Measurements from ENCODE around the gene LRRFIP2.
"Not testable (repeated sequence)": the region's sequence is repeated elsewhere in the genome, so short reads cannot be mapped to it uniquely, and the experiment has no call there.

The LRRFIP2 gene, protein sequence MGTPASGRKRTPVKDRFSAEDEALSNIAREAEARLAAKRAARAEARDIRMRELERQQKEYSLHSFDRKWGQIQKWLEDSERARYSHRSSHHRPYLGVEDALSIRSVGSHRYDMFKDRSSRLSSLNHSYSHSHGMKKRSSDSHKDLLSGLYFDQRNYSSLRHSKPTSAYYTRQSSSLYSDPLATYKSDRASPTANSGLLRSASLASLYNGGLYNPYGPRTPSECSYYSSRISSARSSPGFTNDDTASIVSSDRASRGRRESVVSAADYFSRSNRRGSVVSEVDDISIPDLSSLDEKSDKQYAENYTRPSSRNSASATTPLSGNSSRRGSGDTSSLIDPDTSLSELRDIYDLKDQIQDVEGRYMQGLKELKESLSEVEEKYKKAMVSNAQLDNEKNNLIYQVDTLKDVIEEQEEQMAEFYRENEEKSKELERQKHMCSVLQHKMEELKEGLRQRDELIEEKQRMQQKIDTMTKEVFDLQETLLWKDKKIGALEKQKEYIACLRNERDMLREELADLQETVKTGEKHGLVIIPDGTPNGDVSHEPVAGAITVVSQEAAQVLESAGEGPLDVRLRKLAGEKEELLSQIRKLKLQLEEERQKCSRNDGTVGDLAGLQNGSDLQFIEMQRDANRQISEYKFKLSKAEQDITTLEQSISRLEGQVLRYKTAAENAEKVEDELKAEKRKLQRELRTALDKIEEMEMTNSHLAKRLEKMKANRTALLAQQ

GRCh38 chr3:37174532-37175126 is at the start of gene LRRFIP2:
Gene LRRFIP2 (minus strand): TSS chr3:37174582. CDS start chr3:37148983, 25,599 bp downstream.
- DNase-seq, result no peak

GRCh38 chr3:37223576-37223975 is 49.2 kb upstream of the LRRFIP2 start:
- DNase-seq, result no peak

GRCh38 chr3:37223141-37223558 is 48.8 kb upstream of the LRRFIP2 start:
- no peak for DNase-seq

- not testable (repeated sequence) for DNase-seq
These were observed 48.2 kb upstream of the LRRFIP2 start for GRCh38 chr3:37222542-37222941.

GRCh38 chr3:37221407-37221806 is 47.0 kb upstream of the LRRFIP2 start:
- no peak for DNase-seq

- peak; percentile 22 for DNase-seq
These were observed 44.9 kb upstream of the LRRFIP2 start for GRCh38 chr3:37219266-37219665.

GRCh38 chr3:37218206-37218605 is 43.8 kb upstream of the LRRFIP2 start:
- peak; percentile 13 for DNase-seq

- DNase-seq, result no peak
These were observed 42.9 kb upstream of the LRRFIP2 start for GRCh38 chr3:37217098-37217849.

DNA sequence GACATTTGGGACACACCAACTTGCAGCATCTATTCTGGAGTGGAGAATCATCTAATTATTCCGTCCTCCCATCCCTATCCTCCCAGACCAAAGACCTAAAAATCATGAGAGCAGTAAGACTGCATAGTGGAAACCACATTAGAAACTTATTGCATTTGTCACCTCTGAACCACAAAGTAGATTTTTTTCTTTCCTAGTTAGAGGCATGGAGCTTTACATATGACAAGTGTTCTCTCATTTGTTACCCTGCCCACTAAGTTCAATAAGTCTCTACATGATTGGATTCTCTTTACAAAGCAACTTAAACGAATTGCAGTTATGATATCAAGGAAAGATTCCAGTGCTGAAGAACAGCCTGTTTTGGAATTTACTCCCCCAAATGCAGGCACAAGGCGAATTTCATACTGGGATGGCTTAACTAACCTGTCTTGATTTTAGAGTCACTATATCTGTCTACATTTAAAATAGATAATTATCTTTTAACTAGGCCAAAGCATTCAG is 42.3 kb upstream of the LRRFIP2 start:
- DNase-seq, result no peak

GRCh38 chr3:37214076-37214475 is 39.7 kb upstream of the LRRFIP2 start:
- no peak for DNase-seq

- no peak for DNase-seq
These were observed 35.8 kb upstream of the LRRFIP2 start for GRCh38 chr3:37210230-37210629.

GRCh38 chr3:37208576-37208975 is 34.2 kb upstream of the LRRFIP2 start:
- DNase-seq, result not testable (repeated sequence)

DNA sequence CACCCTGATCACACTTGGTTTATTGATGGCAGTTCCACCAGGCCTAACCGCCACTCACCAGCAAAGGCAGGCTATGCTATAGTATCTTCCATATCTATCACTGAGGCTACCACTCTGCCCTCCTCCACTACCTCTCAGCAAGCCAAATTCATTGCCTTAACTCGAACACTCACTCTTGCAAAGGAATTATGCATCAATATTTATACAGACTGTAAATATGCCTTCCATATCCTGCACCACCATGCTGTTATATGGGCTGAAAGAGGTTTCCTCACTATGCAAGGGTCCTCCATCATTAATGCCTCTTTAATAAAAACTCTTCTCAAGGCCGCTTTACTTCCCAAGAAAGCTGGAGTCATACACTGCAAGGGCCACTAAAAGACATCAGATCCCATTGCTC is 33.6 kb upstream of the LRRFIP2 start:
- not testable (repeated sequence) for DNase-seq

GRCh38 chr3:37206041-37206440 is 31.7 kb upstream of the LRRFIP2 start:
- not testable (repeated sequence) for DNase-seq

GRCh38 chr3:37204314-37204713 is 29.9 kb upstream of the LRRFIP2 start:
- DNase-seq, result no peak

DNA sequence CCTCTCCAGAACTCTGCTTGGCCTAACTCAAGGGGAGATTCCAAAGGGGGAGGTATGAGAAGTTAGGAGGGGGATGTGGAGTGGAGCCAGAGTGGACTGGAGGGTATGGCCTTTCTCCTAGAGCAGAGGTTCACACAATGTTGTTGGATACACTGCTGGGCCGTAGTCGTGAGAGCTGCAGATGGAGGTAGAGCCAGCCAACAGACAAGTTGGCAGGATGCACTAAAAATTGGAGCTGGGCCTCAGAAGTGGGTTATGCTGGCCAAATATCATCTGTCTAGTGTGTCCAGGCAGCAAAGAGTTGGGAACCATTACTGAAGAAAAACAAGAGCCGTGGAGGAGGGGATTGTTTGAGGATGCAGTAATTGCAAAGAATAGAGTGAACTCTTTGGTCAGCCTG is 27.7 kb upstream of the LRRFIP2 start:
- DNase-seq, result no peak

- DNase-seq, result no peak
These were observed 25.8 kb upstream of the LRRFIP2 start for GRCh38 chr3:37200141-37200540.

DNA sequence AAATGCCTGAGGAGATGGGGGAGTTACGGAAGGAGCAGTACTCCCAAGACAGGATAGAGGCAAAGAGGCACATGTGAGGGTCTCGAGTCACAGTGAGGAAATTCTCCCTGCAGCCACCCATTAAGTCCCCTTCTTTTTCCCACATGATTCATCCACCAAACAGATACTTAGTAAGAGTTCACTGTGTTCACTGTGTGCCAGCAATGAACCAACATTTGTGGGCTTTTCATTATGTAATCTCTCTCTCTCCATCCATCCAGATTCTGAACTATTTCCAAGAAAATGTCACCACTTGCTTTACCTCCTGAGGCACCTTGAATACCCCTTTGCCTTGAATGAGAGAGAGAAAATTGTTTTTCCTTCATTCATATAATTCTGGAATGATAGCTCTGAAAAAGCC is 24.6 kb upstream of the LRRFIP2 start:
- DNase-seq, result no peak

DNA sequence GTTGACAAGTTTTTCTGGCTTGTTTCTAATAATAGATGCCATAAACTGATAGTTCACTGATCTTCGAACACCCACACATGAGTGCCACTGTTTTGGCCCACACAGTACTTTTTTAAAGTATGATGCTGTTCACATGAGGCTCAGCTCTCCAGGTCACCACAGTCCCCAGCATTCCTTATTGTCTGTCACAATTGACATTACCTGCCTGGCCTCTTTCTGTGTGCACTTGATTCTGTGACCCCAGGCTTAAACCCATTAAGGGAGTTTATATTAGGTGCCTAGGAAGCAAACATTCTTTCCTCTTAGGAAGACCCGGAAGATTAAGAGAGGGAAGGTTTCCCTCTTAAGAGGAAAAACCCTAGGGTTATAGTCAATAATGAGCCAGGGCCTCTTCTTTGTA is 24.2 kb upstream of the LRRFIP2 start:
- no peak for DNase-seq

- DNase-seq, result no peak
These were observed 23.5 kb upstream of the LRRFIP2 start for GRCh38 chr3:37197810-37198371.

DNA sequence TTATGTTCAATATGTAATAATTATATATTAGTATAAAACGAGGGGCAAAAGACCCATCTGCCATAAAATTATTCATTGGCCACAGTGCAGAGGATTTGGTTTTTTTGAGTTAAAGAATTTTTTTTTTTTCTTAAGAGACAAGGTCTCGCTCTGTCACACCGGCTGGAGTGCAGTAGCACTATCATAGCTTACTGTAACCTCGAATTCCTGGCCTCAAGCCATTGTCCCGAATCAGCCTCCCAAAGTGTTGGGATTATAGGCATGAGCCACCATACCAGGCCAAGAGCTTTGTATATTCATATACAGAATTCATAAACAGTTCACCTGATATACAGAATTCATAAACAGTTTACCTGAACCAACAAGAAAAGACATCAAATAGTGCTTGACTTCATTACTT is 20.2 kb upstream of the LRRFIP2 start:
- no peak for DNase-seq

GRCh38 chr3:37190667-37191066 is 16.3 kb upstream of the LRRFIP2 start:
- DNase-seq, result no peak

DNA sequence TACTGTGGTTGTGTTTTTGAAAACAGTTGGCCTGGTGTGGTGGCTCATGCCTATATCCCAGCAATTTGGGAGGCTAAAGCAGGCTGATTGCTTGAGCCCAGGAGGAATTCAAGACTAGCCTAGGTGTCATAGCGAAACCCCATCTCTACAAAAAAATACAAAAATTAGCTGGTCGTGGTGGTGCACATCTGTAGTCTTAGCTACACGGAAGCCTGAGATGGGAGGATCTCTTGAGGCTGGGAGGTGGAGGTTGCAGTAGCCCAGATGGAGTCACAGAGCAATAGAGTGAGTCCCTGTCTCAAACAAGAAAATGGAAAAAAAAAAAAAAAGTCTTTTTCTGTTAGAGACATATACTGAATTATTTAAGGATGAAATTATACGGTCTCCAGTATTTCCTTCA is 14.7 kb upstream of the LRRFIP2 start:
- DNase-seq, result no peak

Data from NCI-H1694 treated with DMSO at 0.1 percent for 48 hours (cell line).